Activated B cell treated with CpG ODN at 0.5 μM for 24 hours (primary cell): ENCODE results near the gene GCA. TPM values are rescaled to one million over a fixed set of nuclear protein-coding genes. Genes with fewer than 3 reads are reported as not detected.

ENCODE experiments used
- ATAC-seq: fragments of 200-7000 bp; cut with Tn5 transposase; one replicate; pipeline ENCODE4 v1.10.0; 2021; ENCODE audit warnings: low read depth, mild to moderate bottlenecking, moderate library complexity
- CTCF ChIA-PET: fragments of 350-600 bp; sonication (Branson Sonifier 250); formaldehyde crosslinking; loops from one replicate; lab custom pipeline; 2021; ENCODE audit warnings: antibody characterized with exemption; lab: Charles Lee
- POLR2A ChIA-PET: fragments of 350-600 bp; sonication (Branson Sonifier 250); formaldehyde crosslinking; loops from one replicate; lab custom pipeline; 2021; ENCODE audit warnings: antibody characterized with exemption; lab: Charles Lee
- DNase-seq: peaks from one replicate; pipeline ENCODE4 v3.0.0; 2022
- H3K27ac Mint-ChIP-seq: one replicate; pipeline ENCODE4 v1.8.0; 2020; ENCODE audit warnings: mixed read lengths
- H3K27me3 Mint-ChIP-seq: one replicate; pipeline ENCODE4 v1.8.0; 2021; ENCODE audit warnings: mixed read lengths
- H3K36me3 Mint-ChIP-seq: one replicate; pipeline ENCODE4 v1.8.0; 2021; ENCODE audit warnings: low read depth, mixed read lengths
- H3K4me1 Mint-ChIP-seq: one replicate; pipeline ENCODE4 v1.8.0; 2021; ENCODE audit warnings: mixed read lengths
- H3K4me3 Mint-ChIP-seq: one replicate; pipeline ENCODE4 v1.8.0; 2020; ENCODE audit warnings: mild to moderate bottlenecking, mixed read lengths
- H3K9me3 Mint-ChIP-seq: one replicate; pipeline ENCODE4 v1.8.0; 2020; ENCODE audit warnings: mixed read lengths
- CTCF ChIP-seq: fragments of 200-600 bp; IDR thresholded peaks from one replicate; pipeline ENCODE4 v1.8.0; 2022; ENCODE audit warnings: antibody characterized with exemption, mild to moderate bottlenecking
- intact Hi-C: fragments of 100-400 bp; cut with micrococcal nuclease; formaldehyde crosslinking; loops from one replicate; pipeline ENCODE4 v1.15.1; 2024
- total RNA-seq: library from RNA; stranded (reverse); gene quantifications from 2 replicates; pipeline ENCODE4 v1.2.3, GENCODE V29; 2022

Gene GCA
- total RNA-seq, 1 donor from 2014 or later: 33.9 TPM

DNA sequence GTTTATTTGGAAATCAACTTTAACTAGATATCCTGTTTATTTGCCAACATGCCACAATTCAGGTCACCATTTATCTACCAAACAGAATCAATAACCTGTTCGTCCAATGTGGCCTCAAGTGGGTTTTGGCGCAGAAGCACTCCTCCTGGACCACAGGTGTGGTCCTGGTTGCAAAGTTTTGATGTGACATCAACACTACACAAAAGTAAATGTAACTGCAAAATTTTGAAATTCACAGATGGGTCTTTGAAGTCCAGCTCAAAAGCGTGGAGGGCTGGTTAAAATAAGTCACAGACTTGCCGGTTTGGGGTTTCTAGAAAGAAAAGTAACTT lies 474 bp upstream of the GCA start:
- H3K36me3 Mint-ChIP-seq: peaks cover 5% of the 10 kb centered on the region
- H3K4me3 Mint-ChIP-seq: peak overlapping the region; percentile 91
- DNase-seq (no peak), ATAC-seq (no peak)
- H3K27ac Mint-ChIP-seq: peak overlapping the region; percentile 84
- H3K9me3 Mint-ChIP-seq: no peaks in the 10 kb centered on the region
- POLR2A ChIA-PET: interaction anchor here (1.4 to 3.9 kb wide), 3 partner anchors 15 to 1035 kb away, joined by 5 to 32 read pairs (median 5); partner anchors contain the start of genes IFIH1 and PSMD14
- peaks cover 18% of the 10 kb centered on the region for H3K4me1 Mint-ChIP-seq
- TF ChIP-seq CTCF: no peak
- CTCF ChIA-PET: interaction anchor here (1.5 to 3.1 kb wide), 4 partner anchors 9 to 123 kb away, joined by 4 to 15 read pairs (median 6); no protein-coding TSS in a partner anchor
- no peaks in the 10 kb centered on the region for H3K27me3 Mint-ChIP-seq
- intact Hi-C loops: loop anchor here (10.0 kb wide), 1 partner anchor 1039 kb away; the partner anchor contains the start of gene PSMD14

DNA sequence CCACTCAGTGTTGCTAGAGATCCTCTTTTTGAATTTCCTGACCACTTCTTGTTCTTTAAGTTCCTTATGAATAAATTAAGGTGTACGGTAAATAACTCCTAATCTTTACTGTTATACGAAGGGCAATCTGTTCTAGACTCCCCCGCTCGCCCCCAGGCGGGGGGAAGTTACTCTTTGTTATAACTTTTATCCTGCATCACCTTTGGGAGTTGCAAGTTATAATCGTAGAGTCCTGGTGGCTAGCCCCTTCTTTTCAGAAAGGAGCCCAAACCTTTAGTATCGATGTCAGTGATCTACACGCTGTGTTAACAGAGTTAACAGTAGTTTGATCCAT lies 652 bp downstream of the GCA start:
- H3K9me3 Mint-ChIP-seq: no peaks in the 10 kb centered on the region

DNA sequence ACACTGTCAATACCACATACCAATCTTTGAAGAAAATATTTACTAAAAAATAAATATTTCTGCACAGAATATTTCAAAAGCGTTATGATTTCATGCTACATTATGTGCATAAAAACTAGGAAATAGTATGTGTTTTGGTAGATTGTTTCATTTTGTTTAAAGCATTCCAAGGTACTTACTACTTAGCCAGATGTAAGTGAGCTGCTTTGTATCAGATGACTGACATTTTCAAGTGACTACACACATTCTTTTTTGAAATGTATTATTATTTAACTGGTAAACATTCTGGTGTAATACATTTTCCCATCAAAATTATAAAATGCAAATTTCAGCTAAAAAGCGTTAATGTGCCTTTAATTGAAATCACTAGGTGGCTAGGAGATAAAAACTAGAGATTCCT lies 21.5 kb downstream of the GCA start:
- H3K27me3 Mint-ChIP-seq: no peaks in the 10 kb centered on the region
- peaks cover 10% of the 10 kb centered on the region for H3K36me3 Mint-ChIP-seq
- H3K4me3 Mint-ChIP-seq: no peak overlapping the region
- intact Hi-C loops: no loop called here
- CTCF ChIA-PET: no interaction called here
- ATAC-seq (no peak), DNase-seq (no peak)
- no peaks in the 10 kb centered on the region for H3K4me1 Mint-ChIP-seq
- H3K9me3 Mint-ChIP-seq: no peaks in the 10 kb centered on the region
- no peak for TF ChIP-seq CTCF
- POLR2A ChIA-PET: no interaction called here
- H3K27ac Mint-ChIP-seq: no peak overlapping the region

More for the DNA sequence above, 652 bp downstream of the GCA start:
- Mint-ChIP-seq H3K4me3 (peak overlapping the region; percentile 91), H3K27me3 (no peaks in the 10 kb centered on the region), H3K36me3 (peaks cover 9% of the 10 kb centered on the region), H3K4me1 (peaks cover 18% of the 10 kb centered on the region), H3K27ac (peak overlapping the region; percentile 84)
- DNase-seq (no peak), ATAC-seq (peak; percentile 3)
- ChIA-PET CTCF (interaction anchor here (1.6 to 3.1 kb wide), 2 partner anchors 10 to 43 kb away, joined by 4 to 15 read pairs; no protein-coding TSS in a partner anchor), POLR2A (interaction anchor here (1.4 to 3.9 kb wide), 2 partner anchors 26 to 1036 kb away, joined by 5 to 32 read pairs; partner anchors contain the start of genes IFIH1 and PSMD14)
- intact Hi-C loops: loop anchor here (1.0 to 10.0 kb wide), 2 partner anchors 26 to 1040 kb away; partner anchors contain the start of genes IFIH1 and PSMD14
- no peak for TF ChIP-seq CTCF

DNA sequence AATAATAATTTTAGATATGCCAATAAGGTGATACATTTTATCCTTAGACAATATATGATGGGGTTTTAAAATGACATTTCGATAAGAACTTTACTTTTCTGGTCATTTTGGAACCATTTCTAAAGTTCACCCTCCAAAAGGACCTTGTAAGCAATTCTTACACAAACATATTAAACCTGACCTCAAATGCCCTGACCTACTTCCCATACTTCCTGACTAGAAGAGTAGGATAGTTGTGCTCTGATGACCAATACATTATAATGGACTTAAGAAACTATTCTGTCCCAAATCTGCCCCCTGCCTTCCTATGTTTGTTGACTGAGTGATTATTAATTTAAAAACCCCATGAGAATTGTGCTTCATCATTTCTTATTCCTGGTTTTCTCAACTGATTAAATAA lies 24.6 kb downstream of the GCA start:
- Mint-ChIP-seq H3K4me3 (no peak overlapping the region), H3K36me3 (no peaks in the 10 kb centered on the region), H3K27me3 (no peaks in the 10 kb centered on the region), H3K27ac (no peak overlapping the region), H3K9me3 (no peaks in the 10 kb centered on the region), H3K4me1 (no peaks in the 10 kb centered on the region)
- ChIA-PET POLR2A (no interaction called here), CTCF (no interaction called here)
- intact Hi-C loops: no loop called here
- TF ChIP-seq CTCF: no peak
- ATAC-seq (no peak), DNase-seq (no peak)

GRCh38 chr2:162369551-162369950 lies 25.6 kb downstream of the GCA start:
- ChIA-PET POLR2A (no interaction called here), CTCF (no interaction called here)
- H3K4me3 Mint-ChIP-seq: no peak overlapping the region
- no peaks in the 10 kb centered on the region for H3K4me1 Mint-ChIP-seq
- TF ChIP-seq CTCF: no peak
- no peak overlapping the region for H3K27ac Mint-ChIP-seq
- H3K27me3 Mint-ChIP-seq: no peaks in the 10 kb centered on the region
- DNase-seq (no peak), ATAC-seq (no peak)
- H3K9me3 Mint-ChIP-seq: no peaks in the 10 kb centered on the region
- intact Hi-C loops: no loop called here
- no peaks in the 10 kb centered on the region for H3K36me3 Mint-ChIP-seq
